ENCODE data around the gene ARMC3.
"Not testable (repeated sequence)": the region's sequence is repeated elsewhere in the genome, so short reads cannot be mapped to it uniquely, and the experiment has no call there.

ARMC3 gene

DNA sequence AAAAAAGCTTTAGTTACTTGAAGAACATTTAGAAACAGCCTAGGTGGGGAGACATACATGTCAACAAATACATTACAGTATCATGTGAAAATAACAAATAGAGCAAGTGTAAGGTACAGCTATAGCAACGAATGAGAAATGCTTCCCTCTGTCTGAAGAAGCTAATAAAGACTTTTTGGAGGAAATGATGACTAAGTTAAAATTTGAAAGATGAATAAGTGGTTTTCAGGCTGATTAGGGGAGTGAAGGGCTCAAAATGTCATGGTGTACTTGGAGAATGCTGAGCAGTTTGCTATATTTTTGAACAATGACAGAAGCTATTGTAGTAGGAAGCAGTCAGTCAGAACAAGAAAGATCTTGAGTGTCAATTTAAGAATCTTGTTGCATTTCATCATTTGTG, 2.8 kb upstream of the ARMC3 start:
- in situ Hi-C loops (cut with MboI; ENCODE audit: low sequenced_read_pairs) = no loop called here

DNA sequence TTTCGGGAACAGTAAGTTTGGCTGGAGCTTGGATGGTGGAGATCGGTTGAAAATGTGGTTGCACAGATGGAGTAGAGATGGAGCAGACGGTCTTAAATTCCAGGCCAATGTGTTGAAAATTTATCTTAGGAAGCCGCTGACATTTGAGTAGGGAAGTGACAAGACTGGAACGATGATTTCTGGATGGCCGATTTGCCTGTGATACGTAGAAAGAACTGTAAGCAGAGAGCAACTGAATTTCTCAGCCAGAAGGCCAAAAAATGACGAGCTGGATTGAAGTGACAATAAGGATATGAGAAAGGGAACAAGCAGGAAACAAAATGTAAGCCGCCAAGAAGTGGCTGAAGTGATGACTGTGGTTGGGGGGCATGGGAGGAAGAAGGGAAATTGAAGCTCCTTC, 687 bp upstream of the ARMC3 start:
- in situ Hi-C loops (cut with MboI; ENCODE audit: low sequenced_read_pairs) = no loop called here

DNA sequence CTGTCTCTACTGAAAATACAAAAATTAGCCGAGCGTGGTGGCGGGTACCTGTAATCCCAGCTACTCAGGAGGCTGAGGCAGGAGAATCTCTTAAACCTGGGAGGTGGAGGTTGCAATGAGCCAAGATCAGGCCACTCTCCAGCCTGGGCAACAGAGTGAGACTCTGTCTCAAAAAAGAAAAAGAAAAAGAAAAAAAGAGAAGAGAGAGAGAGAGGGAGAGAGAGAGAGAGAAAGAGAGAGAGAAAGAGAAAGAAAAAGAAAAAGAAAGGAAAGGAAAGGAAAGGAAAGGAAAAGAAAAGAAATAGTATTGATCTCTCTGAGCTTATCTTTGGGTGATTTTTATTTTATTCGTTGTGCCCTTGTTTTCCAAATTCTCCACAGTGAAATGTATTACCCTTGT, 1.2 kb downstream of the ARMC3 start:
- in situ Hi-C loops (cut with MboI; ENCODE audit: low sequenced_read_pairs) = not testable (repeated sequence)

DNA sequence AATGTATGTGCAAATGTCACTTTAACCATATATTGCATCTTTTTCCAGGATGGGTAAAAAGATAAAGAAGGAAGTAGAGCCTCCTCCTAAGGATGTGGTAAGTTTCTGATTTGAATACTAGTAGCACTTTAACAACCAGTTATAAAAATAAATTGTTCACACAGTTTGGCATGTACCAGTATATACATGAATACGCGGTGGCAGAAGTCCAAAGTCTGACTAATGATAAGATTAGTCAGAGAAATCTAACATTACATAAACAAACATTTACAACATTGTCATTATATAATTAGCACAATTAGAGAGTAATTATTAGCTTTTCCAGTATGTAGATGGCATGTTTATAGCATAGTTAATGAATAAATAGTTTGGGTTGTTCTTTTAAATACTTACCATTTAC, 4.1 kb downstream of the ARMC3 start:
- in situ Hi-C loops (cut with MboI; ENCODE audit: low sequenced_read_pairs) = no loop called here

DNA sequence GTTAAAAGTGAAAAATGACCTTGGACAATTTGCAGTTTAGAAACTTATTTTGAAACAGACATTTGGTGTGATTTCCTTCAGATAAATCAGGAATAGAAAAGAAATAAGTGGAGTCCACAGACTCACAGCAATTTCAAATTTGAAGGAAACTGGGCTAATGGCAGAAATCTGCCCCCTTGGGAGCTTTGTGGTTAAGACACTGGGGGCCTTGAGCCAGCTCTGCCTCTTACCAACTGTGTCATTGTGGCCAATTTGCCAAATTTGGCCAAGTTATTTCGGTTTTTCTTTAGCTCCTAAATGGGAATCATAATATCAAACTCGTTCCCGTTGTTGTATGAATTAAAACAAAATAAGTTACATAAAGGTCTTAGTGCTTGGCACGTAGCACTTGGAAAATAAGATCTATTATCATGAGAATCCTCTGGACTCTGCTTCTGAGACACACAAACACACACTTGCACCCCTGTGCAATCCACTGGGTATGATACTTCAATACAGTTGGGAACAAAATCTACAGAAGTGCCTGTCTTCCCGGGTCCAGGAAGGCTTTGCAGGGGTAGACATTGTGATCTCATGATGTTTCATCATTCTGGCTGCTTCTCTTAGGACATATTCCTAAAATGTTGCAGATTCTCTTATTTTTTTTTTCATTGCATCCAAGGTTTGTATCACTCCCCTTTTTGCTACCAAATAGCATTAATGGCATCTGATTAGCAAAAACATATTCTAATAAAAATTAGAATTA, 4.9 kb downstream of the ARMC3 start:
- in situ Hi-C loops (cut with MboI; ENCODE audit: low sequenced_read_pairs) = no loop called here

DNA sequence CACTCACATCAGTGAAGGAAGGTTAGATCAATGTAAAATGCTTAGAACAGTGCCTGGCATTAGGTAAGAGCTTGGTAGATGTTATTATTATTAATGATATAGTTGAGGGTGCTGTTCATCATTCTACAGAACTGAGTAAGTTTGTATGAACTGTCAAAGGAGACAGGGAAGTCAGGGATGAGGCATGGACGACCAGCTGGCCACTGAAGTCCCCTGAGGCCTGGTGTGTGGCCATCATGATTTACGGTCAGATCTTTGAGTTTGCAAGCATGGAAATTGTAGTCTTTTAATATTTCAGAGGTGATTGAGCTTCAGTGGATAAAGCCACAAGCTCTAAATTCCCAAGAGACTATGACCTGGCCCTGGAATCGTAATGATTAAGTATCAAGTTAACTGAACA, 6.9 kb downstream of the ARMC3 start:
- in situ Hi-C loops (cut with MboI; ENCODE audit: low sequenced_read_pairs) = no loop called here

DNA sequence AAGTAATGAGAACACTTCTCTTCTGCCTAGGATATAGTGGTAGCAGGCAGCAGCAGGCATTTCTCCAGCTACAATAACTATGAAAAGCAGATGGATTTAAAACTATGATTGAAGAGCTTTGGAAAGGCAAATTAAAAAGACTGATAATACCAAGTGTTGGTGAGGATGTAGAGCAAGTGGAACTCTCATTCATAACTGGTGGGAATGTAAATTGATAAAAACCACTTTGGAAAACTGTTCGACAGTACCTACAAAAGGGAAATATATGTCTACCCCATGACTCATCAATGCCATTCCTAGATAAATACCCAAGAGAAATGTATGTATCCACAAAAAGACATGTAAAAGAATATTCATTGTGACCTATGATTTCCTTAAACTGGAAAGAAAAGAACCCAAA, 14.6 kb downstream of the ARMC3 start:
- in situ Hi-C loops (cut with MboI; ENCODE audit: low sequenced_read_pairs) = no loop called here

DNA sequence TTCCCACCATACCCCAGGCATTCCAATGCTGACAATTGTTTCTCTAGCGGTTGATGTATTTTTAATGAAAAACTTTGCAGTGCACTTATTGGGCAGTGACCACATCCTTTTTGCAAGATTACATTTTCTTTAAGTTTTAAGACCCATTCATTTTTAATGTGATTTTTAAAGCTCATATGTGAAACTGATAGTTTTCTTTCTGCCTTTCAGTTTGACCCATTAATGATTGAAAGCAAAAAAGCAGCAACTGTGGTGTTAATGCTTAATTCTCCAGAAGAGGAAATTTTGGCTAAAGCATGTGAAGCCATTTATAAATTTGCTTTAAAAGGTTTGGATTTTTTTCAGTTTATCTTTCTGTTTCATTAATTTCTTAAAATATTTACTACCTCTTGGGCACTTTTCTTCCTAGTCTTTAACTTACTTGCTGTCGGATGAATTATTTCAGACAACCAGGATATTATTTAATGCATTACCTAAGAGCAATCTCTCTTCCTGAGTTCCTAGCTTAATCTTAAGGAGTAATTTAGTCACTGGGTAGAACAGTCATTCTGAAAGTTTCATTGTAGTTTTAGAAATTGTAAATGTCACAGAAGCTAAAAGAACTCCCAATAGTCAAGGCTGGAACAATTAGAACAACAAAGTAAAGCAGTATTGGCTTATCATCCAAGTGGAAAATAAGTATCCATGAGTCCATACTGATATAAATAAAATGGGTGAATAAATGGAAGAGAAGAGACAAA, 18.3 kb downstream of the ARMC3 start:
- in situ Hi-C loops (cut with MboI; ENCODE audit: low sequenced_read_pairs) = no loop called here

DNA sequence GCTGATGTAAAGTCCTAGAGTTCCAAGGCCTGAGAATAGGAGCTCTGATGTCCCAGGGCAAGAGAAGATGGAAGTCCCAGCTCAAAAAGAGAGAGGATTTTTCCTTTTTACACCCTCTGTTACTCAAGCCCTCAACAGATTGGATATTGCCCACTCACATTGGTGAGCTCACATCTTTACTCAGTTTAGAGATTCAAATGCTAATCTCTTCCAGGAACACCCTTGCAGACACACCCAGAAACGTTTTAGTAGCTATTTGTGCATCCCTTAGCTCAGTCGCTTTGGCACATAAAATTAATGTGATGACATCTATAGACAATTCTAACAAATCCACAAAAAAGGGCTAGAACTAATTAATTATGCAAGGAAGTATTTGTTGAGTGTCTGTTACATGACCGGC, 27.1 kb downstream of the ARMC3 start:
- in situ Hi-C loops (cut with MboI; ENCODE audit: low sequenced_read_pairs) = no loop called here

DNA sequence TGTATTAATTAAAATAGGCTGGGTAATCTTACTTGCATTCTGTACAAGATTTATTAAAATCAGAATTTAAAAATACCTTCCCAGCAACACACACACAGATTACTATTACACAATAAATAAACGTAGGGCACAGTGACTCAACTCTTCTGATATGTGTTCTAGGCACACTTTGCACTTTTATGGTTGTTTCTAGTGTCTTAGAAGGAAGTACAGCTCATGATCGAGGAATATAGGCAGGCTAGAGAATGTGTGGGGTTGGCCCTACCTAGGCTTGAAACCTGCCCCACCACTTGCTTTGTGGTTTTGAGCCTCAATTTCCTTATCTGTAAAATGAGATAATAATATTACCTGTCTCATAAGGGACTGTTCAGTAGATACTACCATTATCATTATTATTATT, 30.5 kb downstream of the ARMC3 start:
- in situ Hi-C loops (cut with MboI; ENCODE audit: low sequenced_read_pairs) = no loop called here

DNA sequence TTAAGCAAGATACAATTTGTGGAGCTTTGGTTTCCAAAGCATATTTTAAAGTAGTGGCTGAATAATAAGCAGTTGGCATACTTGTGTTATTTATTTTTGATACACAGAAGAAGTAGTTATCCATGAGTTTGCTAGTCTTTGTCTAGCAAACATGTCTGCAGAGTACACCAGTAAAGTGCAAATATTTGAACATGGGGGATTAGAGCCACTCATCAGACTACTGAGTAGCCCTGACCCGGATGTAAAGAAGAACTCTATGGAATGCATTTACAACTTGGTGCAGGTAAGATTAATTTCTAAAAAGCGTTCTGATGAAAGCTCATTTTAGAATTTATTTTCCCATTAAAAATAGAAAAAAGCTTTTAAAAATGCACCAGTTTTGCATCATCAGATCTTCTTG, 31.4 kb downstream of the ARMC3 start:
- in situ Hi-C loops (cut with MboI; ENCODE audit: low sequenced_read_pairs) = no loop called here

DNA sequence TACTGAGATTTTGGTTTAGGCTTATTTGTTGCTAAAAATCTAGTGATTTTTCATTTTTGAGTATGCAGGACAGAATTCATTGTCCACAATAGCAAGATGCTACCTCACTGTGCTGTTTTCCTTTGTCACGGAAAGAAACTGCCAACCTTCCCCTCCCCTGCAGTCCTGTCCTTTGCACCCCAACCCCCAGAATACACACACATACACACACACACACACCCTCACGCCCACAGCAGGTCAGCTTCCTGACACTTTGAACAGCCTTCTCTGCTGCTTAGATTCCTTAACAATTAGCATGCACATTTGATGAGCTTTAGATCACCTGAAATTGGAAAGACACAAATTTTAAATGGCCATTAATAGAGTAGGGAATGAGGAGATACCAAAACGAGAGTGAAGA, 32.1 kb downstream of the ARMC3 start:
- in situ Hi-C loops (cut with MboI; ENCODE audit: low sequenced_read_pairs) = no loop called here

DNA sequence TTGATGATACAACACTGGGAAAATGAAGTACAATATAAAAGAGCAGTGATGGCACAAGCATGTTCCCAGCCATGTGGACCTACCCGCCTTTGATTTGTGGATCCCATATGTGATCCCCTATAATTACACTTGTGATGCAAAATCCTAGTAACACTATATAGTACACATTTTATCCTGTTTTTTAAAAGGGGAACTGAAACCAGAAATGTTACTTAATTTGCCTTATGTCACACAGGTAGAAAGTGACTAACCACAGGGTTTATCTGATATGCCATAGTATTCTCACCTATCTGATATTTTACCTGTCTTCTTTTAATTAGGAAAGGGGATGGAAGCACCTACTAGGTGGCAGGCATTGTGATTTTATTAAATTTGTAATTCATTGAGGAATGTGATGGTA, 35.0 kb downstream of the ARMC3 start:
- in situ Hi-C loops (cut with MboI; ENCODE audit: low sequenced_read_pairs) = no loop called here

DNA sequence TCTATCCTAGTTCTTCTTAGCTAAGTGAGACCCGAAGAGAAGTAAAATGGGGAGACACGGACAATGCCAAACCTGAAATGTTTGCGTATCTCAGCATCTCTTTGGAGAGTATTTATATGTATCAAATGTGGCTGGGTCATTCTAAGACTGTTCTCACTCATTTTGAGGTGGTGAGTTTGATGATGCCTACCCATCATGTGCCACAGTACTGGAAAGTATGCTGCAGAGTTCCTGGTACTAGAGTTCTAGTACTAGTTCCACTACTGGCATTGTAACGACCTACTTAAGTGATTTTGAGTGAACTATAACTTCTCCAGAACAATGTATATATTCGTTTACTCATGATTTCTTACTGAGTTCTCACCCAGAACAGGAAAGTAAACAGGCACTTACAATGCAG, 41.9 kb downstream of the ARMC3 start:
- in situ Hi-C loops (cut with MboI; ENCODE audit: low sequenced_read_pairs) = no loop called here

DNA sequence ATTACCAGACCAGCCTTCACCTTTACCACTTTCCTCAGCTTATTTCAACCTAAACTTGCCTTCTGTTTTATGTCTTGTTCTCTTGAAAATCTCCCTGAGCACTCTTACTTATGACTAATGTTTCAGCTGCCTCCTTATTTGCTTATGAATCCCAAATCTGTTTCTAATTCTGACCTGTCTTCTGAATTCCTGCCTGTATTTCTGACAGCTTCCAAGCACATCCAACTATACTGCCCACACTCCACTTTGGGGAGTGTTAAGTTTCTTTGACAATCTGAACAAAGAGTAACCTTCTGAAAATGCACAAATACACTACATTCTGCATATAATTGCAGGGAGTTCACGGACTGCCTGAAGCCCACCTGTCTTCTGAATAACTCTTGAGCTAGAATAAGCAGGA, 48.7 kb downstream of the ARMC3 start:
- in situ Hi-C loops (cut with MboI; ENCODE audit: low sequenced_read_pairs) = loop anchor here (25.0 kb wide), 2 partner anchors 414 to 1489 kb away; no protein-coding TSS in a partner anchor

DNA sequence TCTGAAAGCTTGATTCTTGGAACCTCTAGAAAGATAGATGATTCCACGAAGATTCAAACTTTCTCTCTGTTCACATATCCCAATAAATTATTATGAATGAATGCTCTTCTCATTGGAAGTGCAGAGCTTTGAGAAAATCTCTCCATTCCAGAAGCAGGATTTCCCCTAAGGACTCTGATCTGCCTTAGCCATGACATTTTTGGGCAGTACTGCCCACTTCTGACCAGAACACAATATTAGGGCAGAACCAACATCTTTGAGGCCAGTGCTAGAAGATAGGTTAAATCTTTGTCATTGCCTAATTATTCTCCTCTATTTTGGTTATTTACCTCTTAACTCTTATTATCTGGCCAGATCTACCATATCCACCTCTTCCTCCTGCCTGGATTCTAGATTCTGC, 49.9 kb downstream of the ARMC3 start:
- in situ Hi-C loops (cut with MboI; ENCODE audit: low sequenced_read_pairs) = loop anchor here (25.0 kb wide), 2 partner anchors 415 to 1490 kb away; no protein-coding TSS in a partner anchor

DNA sequence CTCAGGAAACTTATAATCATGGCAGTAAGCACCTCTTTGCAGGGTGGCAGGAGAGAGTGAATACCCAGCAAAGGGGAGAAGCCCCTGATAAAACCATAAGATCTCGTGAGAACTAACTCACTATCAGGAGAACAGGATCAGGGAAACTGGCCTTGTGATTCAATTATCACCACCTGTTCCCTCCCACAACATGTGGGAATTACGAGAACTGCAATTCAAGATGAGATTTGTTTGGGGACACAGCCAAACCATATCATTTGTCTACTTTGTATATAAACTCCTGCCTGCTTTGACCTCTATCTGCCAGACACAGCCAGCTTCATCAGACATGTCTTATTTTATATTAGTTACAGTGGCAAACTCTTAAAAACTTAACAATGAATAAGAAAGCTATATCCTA, 50.4 kb downstream of the ARMC3 start:
- in situ Hi-C loops (cut with MboI; ENCODE audit: low sequenced_read_pairs) = loop anchor here (25.0 kb wide), 2 partner anchors 416 to 1491 kb away; no protein-coding TSS in a partner anchor

DNA sequence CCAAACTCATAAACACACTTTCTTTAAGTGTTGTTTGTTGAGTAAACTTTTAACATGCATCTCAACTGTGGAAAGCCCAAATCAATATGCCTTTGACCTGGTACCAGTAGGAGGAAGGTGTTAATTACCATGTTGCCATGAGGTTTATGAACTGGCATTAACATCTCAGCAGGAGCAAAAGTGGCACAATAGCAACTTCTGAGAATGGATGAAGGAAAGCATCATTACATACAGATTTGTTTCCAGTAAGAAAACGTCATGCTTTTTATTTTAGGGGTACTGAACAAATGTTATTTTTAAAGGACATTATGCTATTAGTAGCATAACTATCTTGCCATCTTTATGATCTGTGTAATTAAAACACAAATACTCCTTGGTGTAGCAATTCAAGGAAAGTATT, 51.1 kb downstream of the ARMC3 start:
- in situ Hi-C loops (cut with MboI; ENCODE audit: low sequenced_read_pairs) = loop anchor here (25.0 kb wide), 2 partner anchors 417 to 1492 kb away; no protein-coding TSS in a partner anchor

DNA sequence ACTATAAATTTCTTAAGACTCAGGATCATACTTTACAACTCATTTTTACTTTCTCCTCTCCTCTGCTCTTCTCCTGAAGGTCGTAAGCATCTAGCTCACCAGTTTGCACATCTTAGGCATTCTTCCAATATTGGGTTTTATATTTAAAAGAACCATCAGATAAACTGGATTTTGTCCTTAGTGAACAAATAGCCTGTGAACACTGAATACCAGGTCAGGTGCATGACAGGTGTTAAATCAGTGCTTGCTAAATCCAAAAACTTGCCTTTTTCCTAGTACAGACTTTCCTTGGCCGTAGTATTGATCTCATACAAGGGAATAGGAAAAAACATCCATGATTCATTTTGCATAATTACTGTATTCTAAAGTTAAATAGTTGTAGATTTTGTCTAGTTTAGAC, 53.0 kb downstream of the ARMC3 start:
- in situ Hi-C loops (cut with MboI; ENCODE audit: low sequenced_read_pairs) = loop anchor here (25.0 kb wide), 2 partner anchors 419 to 1494 kb away; no protein-coding TSS in a partner anchor

DNA sequence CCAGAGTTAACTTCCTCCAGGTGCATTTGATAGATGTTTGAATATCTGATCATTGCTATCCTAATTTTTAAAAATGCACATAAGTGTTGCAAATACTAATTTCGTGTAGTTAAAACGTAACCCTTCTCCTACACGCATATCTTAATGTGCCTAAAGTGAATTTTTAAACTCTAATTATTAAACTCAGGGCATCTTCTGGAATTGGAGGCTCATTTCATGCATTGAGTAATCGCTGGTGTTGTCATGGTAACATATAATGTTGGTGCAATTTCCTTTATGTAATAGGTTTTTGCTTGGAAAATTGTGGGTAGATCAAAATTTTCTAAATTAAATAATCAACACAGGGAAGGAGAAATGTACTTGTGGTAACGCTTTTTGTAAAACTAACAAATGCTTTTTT, 56.2 kb downstream of the ARMC3 start:
- in situ Hi-C loops (cut with MboI; ENCODE audit: low sequenced_read_pairs) = loop anchor here (25.0 kb wide), 2 partner anchors 422 to 1497 kb away; no protein-coding TSS in a partner anchor

DNA sequence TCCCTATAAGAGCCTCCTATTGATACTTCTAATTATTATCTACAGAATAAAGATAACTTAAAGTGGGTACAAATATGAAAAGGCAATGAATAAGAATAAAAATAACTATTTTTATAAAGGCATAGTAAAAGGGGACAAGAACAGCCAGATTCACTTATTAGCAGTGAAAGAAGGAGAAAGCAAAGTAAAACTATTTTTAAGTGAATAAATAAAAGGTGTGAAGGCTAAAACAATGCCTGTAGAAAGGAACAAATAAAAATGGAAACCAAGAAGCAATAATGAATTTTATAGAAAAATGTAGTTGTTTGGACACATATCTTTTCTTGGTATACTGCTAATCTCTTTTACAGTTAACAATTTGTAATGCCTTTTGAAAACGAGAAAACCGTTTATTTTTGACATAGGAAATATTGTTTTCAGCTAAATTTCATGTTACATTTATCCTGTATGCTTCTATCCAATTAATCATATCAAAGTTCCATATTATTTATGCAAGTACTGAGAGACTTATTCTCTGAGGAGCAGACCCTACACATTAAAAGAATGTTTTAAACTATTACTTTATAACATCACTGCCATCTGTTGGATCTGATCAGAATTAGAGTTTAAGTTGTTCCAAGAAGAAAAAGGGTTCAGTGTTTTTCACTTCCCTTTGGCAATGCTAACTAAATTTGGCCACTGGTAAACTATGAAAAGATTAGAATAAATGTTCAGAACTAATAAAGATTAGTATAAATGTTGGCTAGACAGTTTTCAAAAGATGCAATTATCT, 59.1 kb downstream of the ARMC3 start:
- in situ Hi-C loops (cut with MboI; ENCODE audit: low sequenced_read_pairs) = loop anchor here (25.0 kb wide), 2 partner anchors 425 to 1500 kb away; no protein-coding TSS in a partner anchor

Data from HL-60/S4 (cell line).